HG02870 (cell line): ENCODE data around the gene S100A9.

ENCODE experiments used
- ATAC-seq: cut with Tn5 transposase; IDR thresholded peaks from one replicate; pipeline ENCODE4 v1.9.1; 2021; ENCODE audit warnings: mild to moderate bottlenecking, moderate library complexity; ENCODE audit not compliant: unreplicated experiment

Gene S100A9

DNA sequence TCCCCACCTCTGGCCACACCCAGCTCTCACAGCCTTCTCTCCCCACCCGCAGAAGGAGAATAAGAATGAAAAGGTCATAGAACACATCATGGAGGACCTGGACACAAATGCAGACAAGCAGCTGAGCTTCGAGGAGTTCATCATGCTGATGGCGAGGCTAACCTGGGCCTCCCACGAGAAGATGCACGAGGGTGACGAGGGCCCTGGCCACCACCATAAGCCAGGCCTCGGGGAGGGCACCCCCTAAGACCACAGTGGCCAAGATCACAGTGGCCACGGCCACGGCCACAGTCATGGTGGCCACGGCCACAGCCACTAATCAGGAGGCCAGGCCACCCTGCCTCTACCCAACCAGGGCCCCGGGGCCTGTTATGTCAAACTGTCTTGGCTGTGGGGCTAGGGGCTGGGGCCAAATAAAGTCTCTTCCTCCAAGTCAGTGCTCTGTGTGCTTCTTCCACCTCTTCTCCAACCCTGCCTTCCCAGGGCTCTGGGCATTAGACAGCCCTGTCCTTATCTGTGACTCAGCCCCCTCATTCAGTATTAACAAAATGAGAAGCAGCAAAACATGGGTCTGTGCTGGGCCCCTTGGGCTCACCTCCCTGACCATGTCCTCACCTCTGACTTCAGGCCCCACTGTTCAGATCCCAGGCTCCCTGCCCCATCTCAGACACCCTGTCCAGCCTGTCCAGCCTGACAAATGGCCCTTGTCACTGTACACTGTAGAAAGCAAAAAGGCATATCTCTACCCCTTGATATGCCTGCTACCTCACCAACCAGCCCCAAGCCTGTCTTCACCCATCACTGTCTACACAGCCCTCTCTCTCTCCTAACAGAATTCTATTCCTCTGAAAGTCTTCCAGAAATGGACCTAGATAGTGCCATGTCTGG, 3.2 kb downstream of the S100A9 start:
- no peak for ATAC-seq

- ATAC-seq, result no peak
Observed at GRCh38 chr1:153361480-153362109, 3.9 kb downstream of the S100A9 start.

DNA sequence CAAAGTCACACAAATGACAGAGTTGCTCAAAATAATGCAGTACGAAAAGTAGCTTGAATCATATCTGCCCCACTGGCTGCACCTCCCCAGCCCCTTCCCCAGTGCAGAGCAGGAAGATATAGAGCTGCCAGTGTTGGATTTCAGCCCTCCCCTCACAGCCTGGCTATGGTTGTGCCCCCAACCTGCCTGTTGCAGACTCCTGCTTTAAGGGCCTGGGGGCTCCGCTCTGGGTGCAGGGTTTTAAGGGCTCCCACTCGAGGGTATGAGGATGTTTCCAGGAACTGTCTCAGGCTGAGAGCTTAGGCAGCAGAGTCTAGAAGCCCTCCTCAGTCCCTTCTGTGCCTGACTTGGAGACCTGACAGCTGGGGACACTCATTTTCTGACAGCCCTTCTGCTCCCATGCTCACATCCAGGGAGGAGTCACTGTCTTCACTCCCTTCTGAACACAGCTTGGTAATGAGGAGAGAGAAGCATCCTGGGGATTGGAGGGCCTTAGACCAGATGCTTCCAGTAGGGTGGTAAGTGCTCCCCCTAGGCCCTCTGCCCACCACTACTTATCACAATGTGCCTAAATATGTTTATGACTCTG, 4.6 kb downstream of the S100A9 start:
- ATAC-seq, result no peak

DNA sequence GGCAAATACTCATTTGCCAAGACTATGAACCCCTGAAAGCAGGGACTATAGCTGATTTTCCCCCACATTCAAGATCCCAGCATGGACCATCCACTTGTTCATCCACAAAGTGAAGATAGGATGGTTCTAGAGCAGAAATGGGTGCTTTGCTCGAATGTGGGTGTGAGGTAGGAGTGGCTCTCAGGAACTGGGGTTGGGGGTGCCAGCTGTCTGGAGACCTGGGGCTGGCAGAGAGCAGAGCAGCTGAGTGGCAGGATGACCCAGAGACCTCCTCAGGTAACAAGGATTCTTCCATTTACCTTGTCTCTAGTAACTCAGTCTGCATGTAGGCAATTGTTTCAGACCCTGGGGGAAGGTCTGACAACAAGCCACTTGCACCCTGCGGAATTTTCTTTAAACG, 6.0 kb downstream of the S100A9 start:
- ATAC-seq, result no peak

- no peak for ATAC-seq
Observed at GRCh38 chr1:153364156-153364555, 6.5 kb downstream of the S100A9 start.

- ATAC-seq, result no peak
Observed at GRCh38 chr1:153364766-153365666, 7.4 kb downstream of the S100A9 start.

DNA sequence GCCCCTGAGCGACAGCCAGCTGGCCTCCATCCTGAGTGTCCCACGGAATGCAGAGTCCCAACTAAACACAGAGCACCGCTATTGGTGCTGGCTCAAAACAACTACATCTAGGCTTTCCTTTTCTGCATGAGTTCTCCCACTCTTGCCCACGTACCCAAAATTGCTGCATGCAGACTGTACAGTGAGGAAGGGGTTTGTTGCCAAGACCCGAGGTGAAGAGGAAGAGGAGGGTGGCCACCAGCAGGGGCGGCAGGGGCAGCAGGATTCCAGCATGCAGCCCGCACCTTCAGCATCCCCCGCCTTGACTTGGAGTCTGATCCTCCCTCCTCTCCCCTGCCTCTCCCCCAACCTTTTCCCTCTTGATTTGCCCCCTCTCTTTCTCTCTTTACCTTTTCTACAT, 8.0 kb downstream of the S100A9 start:
- no peak for ATAC-seq

GRCh38 chr1:153366261-153366660, 8.6 kb downstream of the S100A9 start:
- ATAC-seq, result no peak

GRCh38 chr1:153367090-153367489, 9.4 kb downstream of the S100A9 start:
- no peak for ATAC-seq

DNA sequence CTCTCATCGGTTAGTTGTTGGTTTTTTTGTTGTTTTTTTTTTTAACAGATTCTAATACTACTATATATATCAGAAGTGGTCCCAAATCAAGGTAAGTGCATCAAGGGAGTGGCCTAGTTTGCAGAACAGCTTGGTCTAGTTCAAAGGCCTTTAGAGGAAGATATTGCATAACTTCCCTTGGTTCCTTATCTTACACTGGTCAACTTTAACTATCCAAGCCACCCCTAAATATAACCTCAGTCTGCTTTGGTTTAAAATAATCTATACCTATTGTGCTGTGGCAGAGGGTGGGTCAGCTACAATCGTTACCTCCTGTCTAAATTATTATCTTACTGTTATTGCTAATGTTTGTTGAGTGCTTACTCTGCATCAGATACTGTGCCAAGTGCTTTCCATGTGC, 10.8 kb downstream of the S100A9 start:
- no peak for ATAC-seq

- ATAC-seq, result no peak
Observed at GRCh38 chr1:153370146-153370545, 12.5 kb downstream of the S100A9 start.

DNA sequence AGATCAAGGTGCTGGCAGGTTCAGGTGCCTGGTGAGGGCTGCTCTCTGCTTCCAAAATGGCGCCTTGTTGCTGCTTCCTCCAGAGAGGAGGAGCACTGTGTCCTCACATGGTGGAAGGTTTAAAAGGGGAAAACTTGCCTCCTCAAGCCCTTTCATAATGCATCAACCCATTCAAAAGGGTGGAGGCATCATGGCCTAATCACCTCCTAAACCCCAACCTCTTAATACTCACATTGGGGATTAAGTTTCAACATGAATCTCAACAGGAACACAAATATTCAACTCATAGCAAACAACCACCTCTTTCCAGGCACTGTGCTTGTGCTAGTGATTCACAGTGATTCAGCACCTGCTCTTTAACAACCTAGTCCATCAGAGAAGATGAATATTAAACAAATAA, 13.6 kb downstream of the S100A9 start:
- ATAC-seq, result no peak

GRCh38 chr1:153372571-153372970, 14.9 kb downstream of the S100A9 start:
- no peak for ATAC-seq

DNA sequence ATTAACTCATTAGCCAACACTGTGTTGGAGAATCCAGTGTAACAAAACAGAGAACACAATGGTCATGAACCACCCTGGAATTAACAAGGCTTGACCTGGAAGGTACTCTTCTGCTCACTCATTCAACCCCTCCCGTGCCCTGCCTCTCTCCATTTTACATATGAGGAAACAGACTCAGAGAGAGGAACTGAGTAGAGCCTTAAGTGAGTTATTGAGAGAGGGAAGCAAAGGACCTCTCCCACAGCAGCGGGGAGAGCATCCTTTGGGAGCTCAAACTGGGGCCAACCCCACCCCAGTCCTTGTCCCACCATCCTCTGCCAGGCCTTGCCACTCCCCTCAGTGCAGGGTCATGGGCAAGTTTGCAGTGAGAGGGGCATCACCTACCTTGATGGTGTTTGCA, 16.4 kb downstream of the S100A9 start:
- ATAC-seq, result no peak

GRCh38 chr1:153375511-153375910, 17.9 kb downstream of the S100A9 start, which contains the start of gene S100A12:
Gene S100A12 (minus strand): TSS chr1:153375621. CDS start chr1:153374592, 1,029 bp downstream.
- ATAC-seq, result no peak

DNA sequence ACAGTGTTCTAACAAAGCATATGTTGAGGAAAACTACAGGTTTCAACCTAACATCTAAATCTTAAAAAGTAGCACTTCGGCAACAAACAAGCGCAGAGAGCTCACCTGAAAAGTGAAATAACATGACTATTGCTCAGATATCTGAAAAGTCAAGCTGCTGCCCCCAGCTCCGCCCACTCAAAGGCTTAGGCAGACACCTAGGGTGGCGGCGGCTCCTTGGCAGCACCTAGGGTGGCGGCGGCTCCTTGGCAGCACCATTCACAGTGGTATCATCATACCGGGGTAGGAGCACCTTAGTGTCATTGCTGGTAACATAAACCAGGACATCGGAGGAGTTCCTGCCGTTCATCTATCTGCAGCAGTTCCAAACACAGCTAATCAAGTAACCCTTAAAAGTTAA, 21.9 kb downstream of the S100A9 start:
- ATAC-seq, result no peak

DNA sequence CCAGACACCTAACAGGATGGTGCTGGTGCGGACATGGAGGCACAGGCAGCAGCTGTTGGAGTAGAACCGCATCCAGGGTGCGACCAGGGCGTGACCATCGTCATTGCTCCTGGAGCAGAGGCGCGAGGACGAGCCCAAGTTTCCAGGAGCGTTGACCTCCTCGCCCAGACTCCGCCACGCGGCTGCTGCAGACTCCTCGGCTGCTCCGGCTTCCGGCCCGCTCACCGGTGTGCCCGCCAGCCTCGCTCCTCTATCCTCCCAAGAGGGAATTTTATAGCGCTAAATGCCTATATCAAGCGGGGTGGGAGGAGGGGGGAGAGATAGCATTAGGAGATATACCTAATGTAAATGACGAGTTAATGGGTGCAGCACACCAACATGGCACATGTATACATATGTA, 23.1 kb downstream of the S100A9 start:
- ATAC-seq, result no peak

GRCh38 chr1:153384958-153385580, 27.4 kb downstream of the S100A9 start:
- ATAC-seq, result no peak

GRCh38 chr1:153386500-153386901, 28.8 kb downstream of the S100A9 start:
- no peak for ATAC-seq

DNA sequence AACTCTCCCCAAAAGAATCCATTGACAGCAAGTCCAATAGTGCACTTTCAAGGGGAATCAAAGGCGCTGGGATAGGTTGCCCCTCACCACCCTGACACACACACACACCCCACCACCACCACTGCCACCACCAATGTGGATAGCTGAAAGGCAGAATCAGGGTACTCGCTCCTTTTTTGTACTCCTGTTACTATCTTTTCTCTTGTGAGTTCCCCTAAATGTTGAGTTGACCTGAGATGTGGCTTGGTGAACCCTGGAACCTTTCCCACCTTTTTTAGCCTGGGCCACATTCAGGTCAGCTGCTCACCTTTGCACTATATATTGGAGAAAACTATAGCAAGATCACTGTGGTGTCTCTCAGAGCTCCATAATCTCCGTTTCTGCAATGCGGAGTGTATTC, 29.3 kb downstream of the S100A9 start:
- ATAC-seq, result no peak
